Embryonic facial prominence (tissue), 1 donor: Measurements from ENCODE around the gene PTPRQ.

Source experiments
- DNase-seq: peaks from one replicate; pipeline ENCODE4 v3.0.0-alpha.2; 2016; ENCODE audit errors: extremely low spot score

PTPRQ gene

GRCh38 chr12:80702889-80703805, 259.1 kb downstream of the PTPRQ start:
- DNase-seq: no peak

- DNase-seq: no peak
Observed at GRCh38 chr12:80704420-80704819, 260.4 kb downstream of the PTPRQ start.

GRCh38 chr12:80707126-80707829, 263.2 kb downstream of the PTPRQ start, which contains the start of gene MYF6:
Gene MYF6, plus strand, starts transcription at chr12:80707634. Its CDS starts 86 bp downstream, at chr12:80707720.
- no peak for DNase-seq

GRCh38 chr12:80707830-80708258, 263.8 kb downstream of the PTPRQ start:
- no peak for DNase-seq

GRCh38 chr12:80708259-80708974, 264.4 kb downstream of the PTPRQ start:
- no peak for DNase-seq

GRCh38 chr12:80708975-80709328, 264.9 kb downstream of the PTPRQ start:
- no peak for DNase-seq

GRCh38 chr12:80709811-80710726, 266.0 kb downstream of the PTPRQ start:
- no peak for DNase-seq

GRCh38 chr12:80710727-80711449, 266.9 kb downstream of the PTPRQ start:
- DNase-seq: no peak

- no peak for DNase-seq
Observed at GRCh38 chr12:80711866-80712265, 267.8 kb downstream of the PTPRQ start.

GRCh38 chr12:80712866-80713265, 268.8 kb downstream of the PTPRQ start:
- DNase-seq: no peak

- DNase-seq: no peak
Observed at GRCh38 chr12:80713419-80713818, 269.4 kb downstream of the PTPRQ start.

GRCh38 chr12:80714055-80714454, 270.0 kb downstream of the PTPRQ start:
- no peak for DNase-seq

GRCh38 chr12:80714846-80715245, 270.8 kb downstream of the PTPRQ start:
- no peak for DNase-seq

- no peak for DNase-seq
Observed at GRCh38 chr12:80715713-80716249, 271.7 kb downstream of the PTPRQ start.

GRCh38 chr12:80716696-80717469, 272.8 kb downstream of the PTPRQ start, which contains the start of gene MYF5:
Gene MYF5, plus strand, starts transcription at chr12:80716912. Its CDS starts 152 bp downstream, at chr12:80717064.
- DNase-seq: no peak

GRCh38 chr12:80717856-80718255, 273.8 kb downstream of the PTPRQ start:
- no peak for DNase-seq

- no peak for DNase-seq
Observed at GRCh38 chr12:80720516-80720915, 276.5 kb downstream of the PTPRQ start.

- no peak for DNase-seq
Observed at GRCh38 chr12:80721326-80721725, 277.3 kb downstream of the PTPRQ start.
